PC-3 (cell line): ENCODE measurements around the gene PARVA. TPM values are rescaled to one million over a fixed set of nuclear protein-coding genes. Genes with fewer than 3 reads are reported as not detected.

ENCODE experiments used
- ATAC-seq: fragments of 200-7000 bp; cut with Tn5 transposase; 2 replicates; pipeline ENCODE4 v1.9.1; 2020; ENCODE audit warnings: mild to moderate bottlenecking, moderate library complexity
- BruUV-seq: library from RNA; stranded (reverse); fragments of 400-500 nt; replicated peaks from 2 replicates; lab custom pipeline; 2021; lab: Mats Ljungman, UMichigan
- CTCF ChIA-PET: fragments of 300-600 bp; sonication (Branson Sonifier 250); formaldehyde crosslinking; loops from one replicate; lab custom pipeline; 2022; ENCODE audit warnings: antibody characterized with exemption; lab: Charles Lee
- POLR2A ChIA-PET: fragments of 300-600 bp; sonication (Branson Sonifier 250); formaldehyde crosslinking; loops from one replicate; lab custom pipeline; 2022; ENCODE audit warnings: antibody characterized with exemption; ENCODE audit not compliant: unreplicated experiment; lab: Charles Lee
- DNase-seq: peaks from one replicate; pipeline ENCODE4 v3.0.0-alpha.2; 2015
- H2AFZ ChIP-seq: fragments of 300-600 bp; sonication (generic); 2 replicates; pipeline ENCODE4 v1.6.0; 2016; ENCODE audit warnings: antibody characterized with exemption, low read length
- H3F3A ChIP-seq: fragments of 300-600 bp; sonication (generic); one replicate; pipeline ENCODE4 v1.6.0; 2017; ENCODE audit warnings: antibody characterized with exemption, low read length, control low read depth, mild to moderate bottlenecking; ENCODE audit not compliant: unreplicated experiment
- H3K27ac ChIP-seq: fragments of 300-600 bp; sonication (generic); 2 replicates; pipeline ENCODE4 v1.5.1; 2016; ENCODE audit warnings: mild to moderate bottlenecking, low read length
- H3K27me3 ChIP-seq: fragments of 300-600 bp; sonication (generic); 2 replicates; pipeline ENCODE4 v1.6.1; 2016; ENCODE audit warnings: low read length, mixed read lengths
- H3K36me3 ChIP-seq: fragments of 300-600 bp; sonication (generic); 2 replicates; pipeline ENCODE4 v1.6.1; 2016; ENCODE audit warnings: low read depth, mixed run types, low read length, mixed read lengths
- H3K4me1 ChIP-seq: fragments of 300-600 bp; sonication (generic); 2 replicates; pipeline ENCODE4 v1.5.1; 2016; ENCODE audit warnings: low read length; ENCODE audit not compliant: insufficient read depth
- H3K4me2 ChIP-seq: fragments of 300-600 bp; sonication (generic); 2 replicates; pipeline ENCODE4 v1.6.0; 2016; ENCODE audit warnings: low read length
- H3K4me3 ChIP-seq: fragments of 300-600 bp; sonication (generic); 2 replicates; pipeline ENCODE4 v1.5.1; 2016; ENCODE audit warnings: mild to moderate bottlenecking, low read length, mixed read lengths
- H3K79me2 ChIP-seq: fragments of 300-600 bp; sonication (generic); 2 replicates; pipeline ENCODE4 v1.6.1; 2017; ENCODE audit warnings: low read length, mixed read lengths
- H3K9ac ChIP-seq: fragments of 300-600 bp; sonication (generic); 2 replicates; pipeline ENCODE4 v1.6.0; 2016; ENCODE audit warnings: mild to moderate bottlenecking, low read length
- H3K9me2 ChIP-seq: fragments of 300-600 bp; sonication (generic); replicated peaks from 2 replicates; pipeline ENCODE4 v1.6.1; 2016; ENCODE audit warnings: mixed run types, low read length, mixed read lengths
- H3K9me3 ChIP-seq: fragments of 300-600 bp; sonication (generic); 2 replicates; pipeline ENCODE4 v1.6.1; 2016; ENCODE audit warnings: low read length, mixed read lengths
- H4K20me1 ChIP-seq: fragments of 300-600 bp; sonication (generic); 2 replicates; pipeline ENCODE4 v1.6.1; 2016; ENCODE audit warnings: low read length, mixed read lengths
- EZH2 ChIP-seq: fragments of 300-600 bp; sonication (generic); IDR thresholded peaks from one replicate; pipeline ENCODE4 v1.6.1; 2017; ENCODE audit warnings: antibody characterized with exemption, mild to moderate bottlenecking, low read length; ENCODE audit not compliant: unreplicated experiment
- EZH2phosphoT487 ChIP-seq: fragments of 300-600 bp; sonication (generic); IDR thresholded peaks from 2 replicates; pipeline ENCODE4 v1.6.1; 2018; ENCODE audit warnings: mild to moderate bottlenecking, antibody characterized with exemption, low read length, borderline replicate concordance
- intact Hi-C: fragments of 100-400 bp; cut with micrococcal nuclease; formaldehyde crosslinking; loops from 2 replicates; pipeline ENCODE4 v1.9.0; 2023
- total RNA-seq: library from RNA; depleted of rRNA; stranded (reverse); fragments of >200 nt; gene quantifications from 2 replicates; pipeline ENCODE4 v1.2.3, GENCODE V29; 2014
- TF ChIP-seq, protein P1 (sequence below): fragments of 300-600 bp; sonication (generic); conservative IDR thresholded peaks from 2 replicates; pipeline ENCODE4 v1.5.1; 2017; ENCODE audit warnings: antibody characterized with exemption, low read depth, mild to moderate bottlenecking, low read length

The PARVA gene
- total RNA-seq, 1 experiment from 2014 or later = 13.5 TPM

- Histone ChIP-seq H3K27ac (no peak overlapping the region), H3K9me3 (no peaks in the 10 kb centered on the region), H3K36me3 (no peaks in the 10 kb centered on the region; the same call in 1 of the 2 replicates), H3K79me2 (no peaks in the 10 kb centered on the region), H3K9ac (no peak overlapping the region), H3K4me2 (no peak overlapping the region), H3F3A (no peaks in the 10 kb centered on the region), H3K9me2 (no peaks in the 10 kb centered on the region), H3K4me1 (peaks cover 9% of the 10 kb centered on the region), H3K4me3 (no peak overlapping the region), H3K27me3 (no peaks in the 10 kb centered on the region), H2AFZ (no peak overlapping the region), H4K20me1 (no peaks in the 10 kb centered on the region)
- BruUV-seq = no TSS peak
- POLR2A ChIA-PET = no interaction called here
- intact Hi-C loops = no loop called here
- CTCF ChIA-PET = no interaction called here
- no peak for TF ChIP-seq EZH2
- no peak for TF ChIP-seq EZH2phosphoT487
- TF ChIP-seq, protein P1, sequence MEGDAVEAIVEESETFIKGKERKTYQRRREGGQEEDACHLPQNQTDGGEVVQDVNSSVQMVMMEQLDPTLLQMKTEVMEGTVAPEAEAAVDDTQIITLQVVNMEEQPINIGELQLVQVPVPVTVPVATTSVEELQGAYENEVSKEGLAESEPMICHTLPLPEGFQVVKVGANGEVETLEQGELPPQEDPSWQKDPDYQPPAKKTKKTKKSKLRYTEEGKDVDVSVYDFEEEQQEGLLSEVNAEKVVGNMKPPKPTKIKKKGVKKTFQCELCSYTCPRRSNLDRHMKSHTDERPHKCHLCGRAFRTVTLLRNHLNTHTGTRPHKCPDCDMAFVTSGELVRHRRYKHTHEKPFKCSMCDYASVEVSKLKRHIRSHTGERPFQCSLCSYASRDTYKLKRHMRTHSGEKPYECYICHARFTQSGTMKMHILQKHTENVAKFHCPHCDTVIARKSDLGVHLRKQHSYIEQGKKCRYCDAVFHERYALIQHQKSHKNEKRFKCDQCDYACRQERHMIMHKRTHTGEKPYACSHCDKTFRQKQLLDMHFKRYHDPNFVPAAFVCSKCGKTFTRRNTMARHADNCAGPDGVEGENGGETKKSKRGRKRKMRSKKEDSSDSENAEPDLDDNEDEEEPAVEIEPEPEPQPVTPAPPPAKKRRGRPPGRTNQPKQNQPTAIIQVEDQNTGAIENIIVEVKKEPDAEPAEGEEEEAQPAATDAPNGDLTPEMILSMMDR = no peak
- DNase-seq = no peak
- no peak for ATAC-seq
Observed at GRCh38 chr11:12503886-12504285, 126.5 kb downstream of the PARVA start.

DNA sequence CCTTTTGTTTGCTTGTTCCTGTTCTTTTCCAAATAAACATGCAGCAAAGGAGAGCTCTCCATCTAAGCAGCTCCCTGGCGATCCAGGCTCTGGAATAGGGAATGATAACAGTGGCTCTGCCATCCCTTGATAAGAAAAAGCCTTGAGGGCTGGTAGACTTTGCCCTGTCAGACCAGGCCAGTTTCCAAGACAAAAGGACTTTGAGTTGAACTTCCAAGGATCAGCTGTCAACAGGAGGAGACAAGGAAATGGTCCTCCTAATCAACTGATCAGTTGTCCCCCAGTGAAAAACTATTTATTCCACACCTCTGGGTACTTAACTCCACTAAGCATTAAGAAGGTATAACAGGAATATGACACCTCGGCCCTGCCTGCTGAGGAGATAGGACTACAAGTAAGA is 127.8 kb downstream of the PARVA start:
- intact Hi-C loops = no loop called here
- Histone ChIP-seq H3K36me3 (no peaks in the 10 kb centered on the region; the same call in 1 of the 2 replicates), H2AFZ (no peak overlapping the region), H3K27me3 (no peaks in the 10 kb centered on the region), H4K20me1 (no peaks in the 10 kb centered on the region), H3K9me2 (no peaks in the 10 kb centered on the region), H3K27ac (no peak overlapping the region), H3F3A (no peaks in the 10 kb centered on the region), H3K4me3 (no peak overlapping the region), H3K79me2 (no peaks in the 10 kb centered on the region), H3K4me1 (peaks cover 9% of the 10 kb centered on the region), H3K4me2 (no peak overlapping the region), H3K9me3 (no peaks in the 10 kb centered on the region), H3K9ac (no peak overlapping the region)
- ATAC-seq (no peak), DNase-seq (no peak)
- ChIA-PET CTCF (no interaction called here), POLR2A (no interaction called here)
- BruUV-seq = no TSS peak
- no peak for TF ChIP-seq EZH2
- TF ChIP-seq, protein P1 = no peak
- no peak for TF ChIP-seq EZH2phosphoT487

GRCh38 chr11:12506404-12506921 is 129.1 kb downstream of the PARVA start:
- intact Hi-C loops = no loop called here
- POLR2A ChIA-PET = no interaction called here

More at GRCh38 chr11:12506404-12506921, 129.1 kb downstream of the PARVA start:
- DNase-seq = no peak
- no peaks in the 10 kb centered on the region for H3K9me3 ChIP-seq
- no peaks in the 10 kb centered on the region for H3K27me3 ChIP-seq
- no peaks in the 10 kb centered on the region for H3K79me2 ChIP-seq
- H2AFZ ChIP-seq = no peak overlapping the region
- H4K20me1 ChIP-seq = no peaks in the 10 kb centered on the region
- CTCF ChIA-PET = interaction anchor here (0.5 kb wide), 1 partner anchor 95 kb away, joined by 3 read pairs; no protein-coding TSS in a partner anchor
- ATAC-seq = no peak
- H3K9ac ChIP-seq = no peak overlapping the region
- TF ChIP-seq EZH2phosphoT487 (no peak), EZH2 (no peak)
- TF ChIP-seq, protein P1 = no peak
- H3K4me1 ChIP-seq = peaks cover 9% of the 10 kb centered on the region
- no peaks in the 10 kb centered on the region; the same call in 1 of the 2 replicates for H3K36me3 ChIP-seq
- H3F3A ChIP-seq = no peaks in the 10 kb centered on the region
- no peak overlapping the region for H3K4me3 ChIP-seq
- no peak overlapping the region for H3K27ac ChIP-seq
- H3K9me2 ChIP-seq = no peaks in the 10 kb centered on the region
- no peak overlapping the region for H3K4me2 ChIP-seq
- no TSS peak for BruUV-seq
